ENCODE results near the gene ARHGEF4.

ARHGEF4 gene

DNA sequence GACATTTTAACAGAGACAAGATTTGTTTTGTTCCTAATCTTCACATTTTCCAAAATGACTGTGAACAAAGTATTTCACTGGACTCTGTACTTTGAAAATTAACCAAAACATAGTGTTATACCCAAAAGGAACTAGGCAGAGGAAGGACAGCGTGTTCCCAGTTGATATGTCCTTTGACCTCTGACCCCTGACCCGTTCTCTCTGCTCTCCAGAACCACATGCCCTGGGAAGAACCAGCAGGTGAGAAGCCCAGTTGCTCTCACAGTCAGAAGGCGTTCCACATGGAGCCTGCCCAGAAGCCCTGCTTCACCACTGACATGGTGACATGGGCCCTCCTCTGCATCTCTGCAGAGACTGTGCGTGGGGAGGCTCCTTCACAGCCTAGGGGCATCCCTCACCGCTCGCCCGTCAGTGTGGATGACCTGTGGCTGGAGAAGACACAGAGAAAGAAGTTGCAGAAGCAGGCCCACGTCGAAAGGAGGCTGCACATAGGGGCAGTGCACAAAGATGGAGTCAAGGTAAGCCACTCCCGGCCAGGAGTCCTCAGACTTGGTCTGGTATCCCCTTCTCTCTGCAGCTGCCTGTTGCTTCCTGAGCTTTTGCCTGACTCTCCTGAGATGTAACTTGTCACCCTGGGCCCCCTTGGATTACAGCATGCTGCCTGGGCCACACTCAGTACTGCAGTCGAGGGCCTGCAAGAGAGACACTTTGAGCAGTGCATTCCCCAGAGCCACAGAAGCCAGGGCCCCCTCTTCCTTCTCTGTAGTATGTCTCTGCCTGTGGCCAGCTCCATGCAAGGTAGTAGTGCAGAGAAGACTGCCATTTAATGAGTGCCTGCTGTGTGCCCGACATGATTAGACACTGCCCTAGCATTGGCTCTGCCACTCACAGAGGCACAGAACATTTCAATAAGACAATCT lies 94.3 kb downstream of the ARHGEF4 start:
- DNase-seq = no peak

DNA sequence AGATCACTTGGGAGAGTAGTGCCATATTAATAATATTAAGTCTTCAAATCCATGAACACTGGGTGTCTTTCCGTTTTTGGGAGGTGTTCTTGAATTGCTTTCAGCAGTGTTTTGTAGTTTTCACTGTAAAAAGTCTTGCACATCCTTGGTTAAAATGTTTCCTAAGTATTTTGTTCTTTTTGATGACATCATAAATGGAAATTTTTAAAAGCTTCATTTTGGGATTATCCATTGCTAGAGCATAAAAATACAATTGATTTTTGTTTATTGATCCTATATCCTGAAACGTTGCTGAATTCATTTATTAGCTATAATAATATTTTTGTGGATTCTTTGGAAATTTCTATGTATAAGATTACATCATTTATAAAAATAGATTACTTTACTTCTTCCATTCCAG lies 96.8 kb downstream of the ARHGEF4 start:
- DNase-seq = no peak

DNA sequence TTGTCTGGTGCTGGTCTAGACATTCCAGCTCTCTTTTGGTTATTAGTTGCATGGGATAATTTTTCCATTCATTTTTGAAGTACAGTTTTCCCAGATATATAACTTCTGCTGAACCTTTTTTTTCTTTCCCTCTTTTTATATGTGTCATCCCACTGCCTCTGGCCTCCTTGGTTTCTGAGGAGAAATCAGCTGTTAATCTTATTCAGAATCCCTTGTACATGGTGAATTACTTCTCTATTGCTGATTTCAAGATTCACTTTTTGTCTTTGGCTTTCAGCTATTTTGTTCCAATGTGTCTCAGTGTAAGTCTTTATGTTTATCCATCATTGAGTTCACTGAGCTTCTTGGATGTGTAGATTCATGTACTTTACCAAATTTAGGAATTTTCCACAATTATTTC lies 99.7 kb downstream of the ARHGEF4 start:
- no peak for DNase-seq

DNA sequence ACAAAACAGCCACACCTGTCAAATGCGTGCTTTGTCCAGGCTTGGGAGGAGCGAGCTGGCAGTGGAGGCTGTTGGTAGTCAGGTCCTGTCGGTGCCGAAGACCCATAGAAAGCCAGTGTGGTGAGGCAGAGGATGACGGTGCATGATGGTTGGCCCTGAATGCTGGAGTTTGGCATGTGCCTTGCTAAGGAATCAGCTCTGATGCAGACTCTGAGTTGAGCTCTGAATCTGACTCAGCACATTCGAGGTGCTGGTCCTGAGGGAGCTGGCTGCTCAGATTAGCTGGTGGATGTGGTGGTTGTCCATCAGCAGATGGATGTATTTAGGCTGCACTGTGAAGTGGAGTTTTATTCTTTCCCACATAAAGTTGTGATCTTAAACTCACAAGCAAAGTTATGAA lies 111.3 kb downstream of the ARHGEF4 start:
- no peak for DNase-seq

DNA sequence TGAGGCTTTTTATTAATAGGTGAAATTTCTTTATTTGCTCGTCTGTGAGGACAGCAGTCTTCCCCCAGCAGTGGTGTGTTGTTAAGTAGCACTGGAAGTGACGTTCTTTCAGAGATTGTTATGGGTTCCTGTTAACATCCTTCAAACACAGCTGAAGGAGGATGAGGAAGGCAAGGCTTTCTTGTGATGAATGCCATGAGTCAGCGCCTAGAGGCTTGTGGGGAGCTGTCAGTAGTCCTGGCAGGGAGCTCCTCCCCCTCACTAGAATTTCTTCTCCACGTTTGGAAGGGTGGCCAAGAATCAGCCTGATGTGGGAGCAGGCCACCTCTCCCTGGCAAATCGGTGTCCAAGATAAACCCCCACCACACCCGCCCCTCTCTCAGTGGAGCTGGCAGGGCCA lies 113.2 kb downstream of the ARHGEF4 start:
- no peak for DNase-seq

DNA sequence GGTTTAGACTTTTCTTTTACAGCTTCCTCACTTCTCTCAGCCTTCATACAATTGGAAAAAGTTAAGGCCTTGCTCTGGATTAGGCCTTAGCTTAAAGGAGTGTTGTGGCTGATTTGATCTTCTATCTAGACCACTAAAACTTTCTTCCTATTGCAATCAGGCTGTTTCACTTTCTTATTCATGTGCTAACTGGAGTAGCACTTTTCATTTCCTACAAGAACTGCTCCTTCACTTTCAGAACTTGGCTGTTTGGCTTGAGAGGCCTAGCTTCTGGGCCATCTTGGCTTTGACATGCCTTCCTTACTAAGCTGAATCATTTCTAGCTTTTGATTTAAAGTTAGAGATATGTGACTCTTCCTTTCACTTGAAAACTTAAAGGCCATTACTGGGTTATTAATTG lies 114.3 kb downstream of the ARHGEF4 start:
- peak in 1 of 5 donors; percentile 15 for DNase-seq

DNA sequence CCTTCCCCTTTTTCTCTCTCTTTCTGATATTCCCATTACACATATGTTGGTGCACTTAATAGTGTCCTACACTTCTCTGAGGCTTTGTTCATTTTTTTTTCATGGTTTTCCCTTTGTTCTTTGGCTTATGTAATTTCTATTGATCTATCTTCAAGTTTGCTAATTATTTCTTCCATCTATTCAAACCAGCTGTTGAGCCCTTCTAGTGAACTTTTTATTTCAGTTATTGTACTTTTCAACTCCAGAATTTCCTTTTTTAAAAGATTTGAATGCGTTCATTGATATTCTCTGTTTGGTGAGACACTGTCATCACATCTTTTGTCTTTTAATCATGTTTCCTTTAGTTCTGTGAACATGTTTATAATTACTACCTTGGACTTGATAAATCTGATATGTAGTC lies 118.2 kb downstream of the ARHGEF4 start:
- no peak for DNase-seq

DNA sequence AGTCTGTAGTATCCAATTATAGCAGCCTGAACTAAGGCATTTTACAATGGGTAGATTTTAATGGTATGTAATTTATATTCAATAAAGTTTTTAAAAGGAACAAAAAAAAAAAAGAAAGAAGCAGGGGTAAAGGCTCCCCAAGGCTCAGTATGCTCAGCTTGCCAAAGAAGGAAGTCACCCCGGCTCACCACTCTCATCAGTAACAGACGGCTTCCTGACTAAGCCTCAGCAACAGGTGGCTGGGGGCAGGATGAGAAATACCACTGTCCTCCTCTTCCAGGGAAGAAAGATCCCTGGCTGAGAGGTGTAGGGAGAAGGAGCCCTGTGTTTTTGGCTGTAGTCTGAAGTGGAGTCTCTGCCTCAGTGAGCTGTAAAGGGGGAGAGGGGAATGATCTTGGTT lies 121.2 kb downstream of the ARHGEF4 start:
- DNase-seq = no peak

DNA sequence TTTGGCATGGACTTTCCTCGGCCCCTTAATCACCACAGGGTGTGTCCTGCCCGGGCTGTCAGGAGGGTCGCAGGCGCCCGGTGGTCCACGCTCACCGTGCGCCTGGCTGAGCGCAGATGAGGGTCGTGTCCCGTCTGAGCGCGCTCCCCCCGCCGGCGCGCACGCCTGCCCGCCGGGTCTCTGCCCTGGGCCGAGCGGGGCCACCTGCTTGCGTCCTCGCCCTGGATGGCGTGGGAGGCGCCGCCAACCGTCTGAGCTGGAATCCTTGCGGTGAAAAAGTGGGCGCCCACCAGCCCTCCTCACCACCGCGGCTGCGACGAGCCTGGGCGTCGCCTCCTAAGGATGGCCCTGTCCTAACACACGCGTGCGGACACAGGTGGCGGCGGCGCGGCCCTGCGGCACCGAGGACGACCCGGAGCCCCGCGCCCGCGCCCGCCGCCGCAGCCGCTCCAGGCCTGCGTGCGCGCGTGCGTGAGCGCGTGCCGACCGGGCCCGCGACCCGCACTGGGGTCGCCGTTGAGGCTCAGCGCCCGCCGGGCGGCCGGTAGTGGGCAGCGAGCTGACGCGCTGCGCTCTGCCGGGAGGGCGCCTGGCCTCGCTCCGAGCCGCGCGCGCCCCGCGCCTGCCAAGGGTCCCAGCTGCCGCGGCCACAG lies 126.6 kb downstream of the ARHGEF4 start:
- no peak for DNase-seq

DNA sequence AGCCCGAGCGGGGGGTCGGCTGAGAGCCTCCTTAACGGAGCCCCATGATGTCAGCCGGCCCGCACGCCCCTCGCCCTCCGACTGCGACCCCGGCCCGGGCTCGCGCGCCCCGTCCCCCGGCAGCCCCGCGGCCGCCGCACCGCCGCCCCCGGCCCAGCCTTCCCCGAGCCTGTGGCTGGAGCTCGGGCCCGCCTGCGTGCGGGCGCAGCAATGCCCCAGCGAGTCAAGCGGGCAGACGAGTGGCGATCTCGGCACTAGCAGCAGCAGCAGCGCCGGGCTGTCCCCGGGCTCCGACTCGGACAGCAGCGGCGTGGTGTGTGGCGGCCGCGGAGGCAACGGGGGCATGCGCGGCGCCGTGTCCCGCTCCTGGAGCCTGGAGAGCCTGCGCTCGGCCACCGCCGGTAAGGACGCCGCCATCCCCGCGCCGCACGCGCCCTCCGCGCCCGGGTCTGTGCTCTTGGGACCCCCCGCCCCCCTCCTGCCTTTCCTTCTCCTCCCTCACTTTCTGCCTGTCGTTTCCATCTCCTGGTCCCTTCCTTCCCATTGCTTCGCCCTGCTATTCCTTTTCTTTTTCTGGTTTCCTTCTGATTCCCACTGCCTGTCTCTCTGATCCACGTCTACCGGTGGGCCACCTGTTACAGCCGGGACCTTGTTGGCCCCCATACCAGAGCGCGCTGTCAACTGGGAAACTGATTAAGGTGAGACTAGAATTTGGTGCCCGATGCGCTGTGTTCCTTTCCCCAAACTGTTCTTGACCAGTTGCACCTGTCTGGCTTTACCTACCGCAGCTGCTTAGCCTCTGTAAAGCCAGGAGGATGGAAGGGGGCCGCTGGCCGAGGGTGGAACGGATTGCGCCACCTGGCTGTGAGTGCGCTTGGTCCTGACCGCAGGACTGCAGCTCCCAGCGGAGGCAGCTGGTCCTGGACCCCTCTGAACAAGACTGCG lies 127.4 kb downstream of the ARHGEF4 start:
- no peak for DNase-seq

DNA sequence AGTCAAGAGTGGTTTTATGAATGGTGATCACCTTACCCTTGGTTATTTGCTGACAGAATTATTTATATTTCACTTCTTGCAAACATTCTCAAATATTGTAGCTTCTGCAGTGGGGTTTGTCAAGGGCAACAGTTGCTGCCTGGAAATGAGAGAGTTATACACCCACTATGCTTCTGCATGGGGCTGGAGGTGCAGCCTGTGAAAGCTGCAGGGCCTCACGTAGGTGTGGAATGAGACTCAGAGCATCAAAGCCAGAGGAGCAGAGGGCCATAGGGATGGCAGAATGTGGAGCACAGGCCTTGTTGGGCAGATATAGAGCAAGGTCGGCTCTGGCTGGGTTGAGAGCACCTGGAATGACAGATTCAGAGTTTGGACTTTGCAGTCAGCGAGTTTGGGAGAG lies 128.2 kb downstream of the ARHGEF4 start:
- DNase-seq = no peak

DNA sequence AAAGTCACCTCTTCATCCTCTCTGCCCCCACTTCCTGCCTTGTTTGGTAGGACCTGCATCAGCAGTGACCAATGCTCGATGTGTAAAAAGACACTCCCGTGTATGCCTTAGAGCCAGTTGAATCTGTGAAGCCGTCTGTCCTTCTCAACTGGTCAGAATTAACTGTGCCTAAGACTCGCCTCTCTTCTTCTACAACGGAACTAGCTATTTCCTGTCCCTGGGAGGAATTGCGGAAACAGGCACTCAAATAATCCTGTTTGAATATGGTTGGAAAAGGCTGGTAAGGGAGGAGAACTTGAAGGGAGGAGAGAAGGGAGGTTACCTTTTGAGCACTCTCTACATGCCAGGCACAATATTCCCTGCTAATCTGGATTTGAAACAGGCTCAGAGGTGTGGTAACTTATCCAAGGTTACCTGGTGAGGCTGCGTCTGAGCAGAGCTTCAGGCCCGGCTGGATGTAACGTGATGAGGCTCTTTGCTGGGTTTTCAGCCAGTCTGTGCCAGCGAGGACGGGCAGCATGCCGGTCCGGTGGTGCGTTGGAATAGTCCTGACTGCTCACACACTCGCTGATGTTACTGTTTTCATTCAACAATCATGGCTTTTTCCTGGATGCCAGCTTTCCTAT lies 129.5 kb downstream of the ARHGEF4 start:
- no peak for DNase-seq

DNA sequence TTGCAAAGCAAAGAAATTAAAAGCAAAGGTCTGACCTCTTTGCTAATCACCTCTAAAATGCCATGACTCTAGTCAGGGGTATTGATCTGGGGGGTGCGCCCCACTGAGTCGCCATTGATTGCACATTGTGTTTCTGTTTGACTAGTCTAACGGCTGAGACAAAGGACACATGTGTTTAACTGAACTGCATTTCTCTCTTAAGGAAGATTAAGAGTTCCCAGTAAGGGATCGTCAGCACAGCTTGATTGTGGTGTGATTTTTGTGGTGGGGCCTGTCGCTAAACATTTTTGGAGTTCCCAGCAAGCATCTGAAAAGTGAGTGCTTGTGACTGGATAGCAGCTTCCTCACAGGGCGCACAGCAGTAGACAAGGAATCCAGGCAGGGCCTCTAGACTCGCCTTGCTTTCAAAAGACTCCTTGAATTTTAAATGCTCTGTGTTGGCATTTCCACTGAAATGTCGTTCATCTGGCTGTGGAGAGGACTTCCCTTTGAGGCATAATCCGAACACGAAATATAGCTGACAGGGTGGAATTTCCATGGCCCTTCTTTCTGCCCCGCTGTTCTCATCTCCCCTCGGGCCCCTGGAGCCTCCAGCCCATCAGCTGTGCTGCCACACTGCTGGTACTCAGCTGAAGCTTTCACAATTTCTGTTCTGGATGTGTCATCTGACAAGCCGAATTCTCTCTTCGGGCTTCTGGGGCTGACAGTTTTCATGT lies 130.2 kb downstream of the ARHGEF4 start:
- DNase-seq = no peak

DNA sequence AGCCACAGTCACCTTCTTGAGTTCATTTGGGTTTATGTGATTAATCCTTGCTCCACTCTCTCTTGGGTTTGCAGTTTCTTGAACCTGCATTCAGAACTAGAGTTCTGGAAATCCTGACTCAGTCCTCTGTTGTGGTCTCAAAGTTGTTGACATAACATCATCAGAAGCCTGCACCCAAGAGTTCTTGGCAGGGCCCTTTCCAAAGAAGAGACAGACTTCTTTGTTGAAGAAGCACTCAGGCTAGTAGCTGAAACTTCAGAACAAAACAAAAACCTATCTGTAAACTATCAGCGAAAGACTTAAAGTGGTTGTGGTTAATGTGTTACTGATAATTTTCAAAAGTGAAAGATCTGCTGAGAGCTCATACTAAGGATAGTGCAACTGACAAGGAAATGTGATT lies 135.7 kb downstream of the ARHGEF4 start:
- peak in 1 of 5 donors; percentile 51 for DNase-seq

DNA sequence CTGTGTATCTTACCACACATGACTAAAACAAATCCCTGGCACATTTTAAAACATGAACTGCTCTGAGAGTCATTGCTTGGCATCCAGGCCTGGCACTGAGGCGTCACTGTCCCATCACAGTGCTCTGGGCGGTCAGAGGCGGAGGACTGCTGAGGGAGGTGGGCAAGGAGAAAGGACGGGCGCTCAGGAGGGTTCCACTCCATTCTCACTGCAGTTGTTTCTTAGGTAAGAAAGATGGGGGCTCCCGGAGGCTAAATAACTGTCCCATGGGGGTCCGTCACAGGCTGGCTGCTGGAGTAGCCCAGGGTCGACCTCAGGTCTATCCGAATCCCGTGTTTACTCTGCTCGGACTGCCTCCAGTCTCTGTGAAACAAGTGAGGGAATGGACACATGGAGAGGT lies 139.0 kb downstream of the ARHGEF4 start:
- no peak for DNase-seq

DNA sequence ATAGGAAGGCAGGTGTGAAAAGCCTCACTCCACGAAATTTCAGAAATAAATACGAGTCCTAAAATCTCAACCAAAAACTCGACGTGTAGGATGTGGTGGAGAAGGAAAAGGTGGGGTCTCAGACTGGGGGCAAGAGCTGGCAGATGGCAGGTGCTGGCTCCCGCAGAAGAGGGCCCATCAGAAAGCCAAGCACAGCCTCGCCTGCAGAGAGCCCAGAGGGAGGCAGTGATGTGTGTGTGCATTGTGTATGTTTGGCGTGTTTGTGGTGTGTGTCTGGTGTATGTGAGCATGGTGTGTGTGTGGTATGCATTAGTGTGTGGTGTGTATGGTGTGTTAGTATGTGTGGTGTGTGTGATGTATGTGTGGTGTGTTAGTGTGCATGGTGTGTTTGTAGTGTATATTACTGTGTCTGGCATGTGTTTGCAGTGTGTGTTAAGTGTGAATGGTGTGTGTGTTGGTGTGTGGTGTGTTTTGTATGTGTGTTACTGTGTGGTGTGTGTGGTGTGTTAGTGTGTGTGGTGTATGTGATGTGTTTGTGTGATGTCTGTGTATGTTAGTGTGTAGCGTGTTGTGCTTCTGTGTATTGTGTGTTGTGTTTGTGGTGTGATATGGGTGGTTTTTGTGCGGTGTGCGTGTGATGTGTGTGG lies 140.0 kb downstream of the ARHGEF4 start:
- no peak for DNase-seq

DNA sequence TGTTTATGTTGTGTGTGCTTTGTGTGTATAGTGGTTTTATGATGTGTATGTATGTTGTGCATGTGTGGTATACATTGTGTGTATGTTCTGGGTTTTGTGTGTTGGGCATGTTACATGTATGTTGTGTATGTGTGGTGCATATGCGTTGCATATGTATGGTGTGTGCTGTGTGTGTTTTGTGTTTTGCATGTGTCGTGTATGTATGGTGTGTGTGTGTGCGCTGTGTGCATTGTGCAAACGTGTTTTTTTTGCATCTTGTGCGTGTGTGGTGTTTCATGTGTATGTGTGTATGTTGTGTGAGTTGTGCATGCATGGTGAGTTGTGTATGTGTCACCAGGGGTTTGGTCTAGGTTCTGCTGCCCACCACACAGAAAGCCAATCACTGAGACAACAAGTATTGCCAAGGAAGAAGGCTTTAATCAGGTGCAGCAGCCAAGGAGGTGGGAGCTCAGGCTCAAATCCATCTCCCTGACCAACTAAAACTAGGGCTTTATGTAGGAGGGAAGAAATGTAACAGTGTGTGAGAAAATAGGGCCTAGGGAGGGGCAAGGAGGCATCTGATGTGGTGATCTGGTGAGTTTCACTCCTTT lies 140.8 kb downstream of the ARHGEF4 start:
- no peak for DNase-seq

DNA sequence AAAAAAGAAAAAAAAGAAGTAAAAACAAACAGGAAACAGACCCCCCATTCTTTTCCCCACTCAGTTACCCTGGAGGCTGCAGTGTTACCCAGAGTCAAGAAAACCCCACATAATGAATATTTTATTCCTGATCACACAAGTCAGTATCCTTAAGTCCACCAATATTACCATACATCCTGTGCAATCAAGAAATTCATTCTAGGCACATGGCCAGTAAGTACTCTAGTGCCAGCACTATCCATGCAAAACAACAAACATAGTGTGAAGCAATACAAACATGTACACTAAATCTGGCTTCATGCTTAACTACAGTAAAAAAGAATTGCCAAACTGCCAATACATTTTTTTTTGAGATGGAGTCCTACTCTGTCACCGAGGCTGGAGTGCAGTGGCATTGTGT lies 145.0 kb downstream of the ARHGEF4 start:
- DNase-seq = no peak

DNA sequence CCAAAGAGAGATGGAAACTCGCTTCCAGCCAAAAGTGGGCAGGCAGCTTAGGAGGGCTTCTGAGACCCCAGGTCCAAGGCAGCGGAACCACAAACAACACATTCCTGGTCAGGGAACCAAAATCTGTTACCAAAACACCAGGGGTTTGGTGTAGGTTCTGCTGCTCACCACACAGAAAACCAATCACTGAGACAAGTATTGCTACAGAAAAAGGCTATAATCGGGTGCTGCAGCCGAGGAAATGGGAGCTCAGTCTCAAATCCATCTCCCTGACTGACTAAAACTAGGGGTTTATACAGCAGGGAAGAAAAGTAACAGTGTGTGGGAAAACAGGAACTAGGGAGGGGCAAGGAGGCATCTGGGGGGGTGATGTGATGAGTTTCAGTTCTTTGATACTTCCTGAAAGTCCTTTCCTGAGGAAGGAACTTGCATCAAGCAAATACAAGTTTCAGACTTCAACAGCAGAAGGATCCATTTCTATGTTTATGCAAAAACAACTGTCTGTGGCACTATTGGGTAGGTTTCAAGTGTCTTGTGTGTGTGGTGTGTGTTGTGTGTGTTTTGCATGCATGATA lies 148.6 kb downstream of the ARHGEF4 start:
- no peak for DNase-seq

DNA sequence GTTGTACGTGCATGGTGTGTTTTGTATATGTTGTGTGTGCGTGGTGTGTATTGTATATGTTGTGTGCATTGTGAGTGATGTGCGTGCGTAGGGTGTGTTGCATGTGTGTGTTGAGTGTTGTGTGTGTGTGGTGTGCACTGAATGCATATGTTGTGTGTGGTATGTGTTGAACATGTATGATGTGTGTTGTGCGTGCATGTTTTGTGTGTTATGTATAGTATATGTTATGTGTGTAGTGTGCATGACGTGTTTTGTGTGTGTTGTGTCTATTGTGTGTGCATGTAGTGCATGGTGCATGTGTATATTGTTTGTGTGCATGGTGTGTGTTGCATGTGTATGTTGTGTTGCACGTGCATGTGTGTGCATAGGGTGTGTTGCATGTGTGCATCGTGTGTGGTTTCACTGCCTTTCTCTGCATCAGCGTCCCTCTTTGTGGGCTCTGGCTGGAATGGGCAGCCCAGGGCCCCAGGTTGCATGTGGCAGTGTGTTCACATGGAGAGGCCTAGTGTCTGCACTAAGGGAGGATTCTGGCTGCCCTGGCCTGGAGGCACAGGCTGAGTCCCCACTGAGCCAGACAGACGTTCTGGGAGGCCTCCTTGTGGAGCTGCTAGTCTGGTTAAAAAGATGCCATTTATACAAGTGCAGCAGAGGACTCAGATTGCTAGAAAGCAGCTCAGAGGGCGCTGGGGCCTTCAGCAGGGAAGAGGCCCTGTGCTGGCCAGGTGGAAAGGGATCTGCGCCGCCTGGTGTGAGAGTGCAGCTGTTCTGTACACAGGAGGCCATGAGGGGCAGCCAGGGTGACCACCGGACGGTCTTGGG lies 149.3 kb downstream of the ARHGEF4 start:
- no peak for DNase-seq

All from T-helper 1 cell (primary cell).